Karpas-422 (cell line): ENCODE measurements around the gene TMOD3. TPM values are rescaled to one million over a fixed set of nuclear protein-coding genes. Genes with fewer than 3 reads are reported as not detected.

ENCODE experiments used
- DNase-seq: peaks from one replicate; pipeline ENCODE4 v3.0.0-alpha.2; 2015
- H2AFZ ChIP-seq: fragments of 200-600 bp; sonication (generic); 2 replicates; pipeline ENCODE4 v1.6.1; 2014; ENCODE audit warnings: antibody characterized with exemption, low read length, mixed read lengths
- H3K27ac ChIP-seq: fragments of 200-600 bp; sonication (generic); 2 replicates; pipeline ENCODE4 v1.5.1; 2014; ENCODE audit warnings: mild to moderate bottlenecking, low read length, moderate library complexity
- H3K27me3 ChIP-seq: fragments of 200-600 bp; sonication (generic); 2 replicates; pipeline ENCODE4 v1.6.1; 2014; ENCODE audit warnings: low read length, mixed read lengths
- H3K36me3 ChIP-seq: fragments of 200-600 bp; sonication (generic); 2 replicates; pipeline ENCODE4 v1.6.1; 2014; ENCODE audit warnings: low read length, mixed read lengths; ENCODE audit not compliant: insufficient read depth
- H3K4me1 ChIP-seq: fragments of 200-600 bp; sonication (generic); 2 replicates; pipeline ENCODE4 v1.6.1; 2014; ENCODE audit warnings: mild to moderate bottlenecking, low read length, mixed read lengths
- H3K4me2 ChIP-seq: fragments of 200-600 bp; sonication (generic); 2 replicates; pipeline ENCODE4 v1.6.1; 2014; ENCODE audit warnings: low read length, low read depth, mild to moderate bottlenecking; ENCODE audit not compliant: poor library complexity, severe bottlenecking
- H3K4me3 ChIP-seq: fragments of 200-600 bp; sonication (generic); 2 replicates; pipeline ENCODE4 v1.5.1; 2014; ENCODE audit warnings: mild to moderate bottlenecking, antibody characterized with exemption, low read length, mixed read lengths
- H3K79me2 ChIP-seq: fragments of 200-600 bp; sonication (generic); 2 replicates; pipeline ENCODE4 v1.6.1; 2014; ENCODE audit warnings: mild to moderate bottlenecking, low read length, mixed read lengths
- H3K9ac ChIP-seq: fragments of 200-600 bp; sonication (generic); 2 replicates; pipeline ENCODE4 v1.6.0; 2014; ENCODE audit warnings: low read length
- H3K9me2 ChIP-seq: fragments of 200-600 bp; sonication (generic), shearing (Covaris generic); replicated peaks from 2 replicates; pipeline ENCODE4 v1.6.0; 2014; ENCODE audit warnings: mild to moderate bottlenecking, low read length, moderate library complexity; ENCODE audit not compliant: insufficient read depth
- H3K9me3 ChIP-seq: fragments of 300-700, 200-600 bp; sonication (generic); 2 replicates; pipeline ENCODE4 v1.6.1; 2014; ENCODE audit warnings: low read length, mixed read lengths
- H4K20me1 ChIP-seq: fragments of 200-600 bp; sonication (generic); 2 replicates; pipeline ENCODE4 v1.6.1; 2014; ENCODE audit warnings: mild to moderate bottlenecking, antibody characterized with exemption, low read length, low read depth; ENCODE audit not compliant: insufficient read depth
- total RNA-seq: library from RNA; depleted of rRNA; stranded (reverse); fragments of >200 nt; shearing (Covaris generic); gene quantifications from 2 replicates; pipeline ENCODE4 v1.2.3, GENCODE V29; 2014; ENCODE audit warnings: low replicate concordance

The TMOD3 gene
- total RNA-seq, 1 experiment from 2014 or later, result 13.7 TPM

- peak; percentile 51 for DNase-seq
- Histone ChIP-seq H3K9me2 (no peaks in the 10 kb centered on the region), H2AFZ (no peak overlapping the region), H3K27me3 (no peaks in the 10 kb centered on the region), H3K9ac (no peak overlapping the region), H3K36me3 (no peaks in the 10 kb centered on the region), H3K4me1 (peaks cover 16% of the 10 kb centered on the region), H3K27ac (no peak overlapping the region), H3K4me2 (peak overlapping the region; percentile 2), H3K9me3 (no peaks in the 10 kb centered on the region), H4K20me1 (peaks cover 39% of the 10 kb centered on the region), H3K79me2 (no peaks in the 10 kb centered on the region), H3K4me3 (no peak overlapping the region)
These were observed 8.4 kb downstream of the TMOD3 start for GRCh38 chr15:51837792-51838251.

GRCh38 chr15:51838270-51838669 lies 8.8 kb downstream of the TMOD3 start:
- Histone ChIP-seq H3K9ac (no peak overlapping the region), H2AFZ (no peak overlapping the region), H3K4me1 (peaks cover 21% of the 10 kb centered on the region)

GRCh38 chr15:51840692-51841091 lies 11.2 kb downstream of the TMOD3 start:
- no peak overlapping the region for H3K4me3 ChIP-seq
- no peaks in the 10 kb centered on the region for H3K9me3 ChIP-seq
- H3K79me2 ChIP-seq, result no peaks in the 10 kb centered on the region
- H3K4me2 ChIP-seq, result no peak overlapping the region
- no peaks in the 10 kb centered on the region for H3K27me3 ChIP-seq
- peaks cover 46% of the 10 kb centered on the region for H4K20me1 ChIP-seq
- H3K27ac ChIP-seq, result no peak overlapping the region
- no peak overlapping the region for H2AFZ ChIP-seq
- H3K9me2 ChIP-seq, result no peaks in the 10 kb centered on the region
- H3K4me1 ChIP-seq, result peaks cover 23% of the 10 kb centered on the region
- H3K36me3 ChIP-seq, result no peaks in the 10 kb centered on the region
- DNase-seq, result no peak
- no peak overlapping the region for H3K9ac ChIP-seq

More at GRCh38 chr15:51838270-51838669, 8.8 kb downstream of the TMOD3 start:
- peak overlapping the region; percentile 2 for H3K4me2 ChIP-seq
- peaks cover 43% of the 10 kb centered on the region for H4K20me1 ChIP-seq
- no peaks in the 10 kb centered on the region for H3K9me2 ChIP-seq
- no peaks in the 10 kb centered on the region for H3K9me3 ChIP-seq
- H3K27me3 ChIP-seq, result no peaks in the 10 kb centered on the region
- no peak overlapping the region for H3K27ac ChIP-seq
- H3K79me2 ChIP-seq, result no peaks in the 10 kb centered on the region
- no peak for DNase-seq
- H3K4me3 ChIP-seq, result no peak overlapping the region
- H3K36me3 ChIP-seq, result no peaks in the 10 kb centered on the region

GRCh38 chr15:51841406-51842040 lies 12.1 kb downstream of the TMOD3 start:
- H3K27ac ChIP-seq, result no peak overlapping the region
- no peaks in the 10 kb centered on the region for H3K27me3 ChIP-seq
- no peaks in the 10 kb centered on the region for H3K9me2 ChIP-seq
- no peaks in the 10 kb centered on the region for H3K36me3 ChIP-seq
- H3K79me2 ChIP-seq, result no peaks in the 10 kb centered on the region
- no peak overlapping the region for H2AFZ ChIP-seq
- H3K9ac ChIP-seq, result no peak overlapping the region
- peaks cover 23% of the 10 kb centered on the region for H3K4me1 ChIP-seq
- H3K4me3 ChIP-seq, result no peak overlapping the region
- H3K9me3 ChIP-seq, result no peaks in the 10 kb centered on the region
- no peak for DNase-seq
- peaks cover 43% of the 10 kb centered on the region for H4K20me1 ChIP-seq
- no peak overlapping the region for H3K4me2 ChIP-seq

GRCh38 chr15:51842265-51842664 lies 12.8 kb downstream of the TMOD3 start:
- H2AFZ ChIP-seq, result no peak overlapping the region
- H4K20me1 ChIP-seq, result peaks cover 47% of the 10 kb centered on the region
- H3K9me2 ChIP-seq, result no peaks in the 10 kb centered on the region
- no peaks in the 10 kb centered on the region for H3K9me3 ChIP-seq
- H3K4me2 ChIP-seq, result no peak overlapping the region
- H3K36me3 ChIP-seq, result no peaks in the 10 kb centered on the region
- peaks cover 21% of the 10 kb centered on the region for H3K4me1 ChIP-seq
- H3K27ac ChIP-seq, result no peak overlapping the region
- H3K27me3 ChIP-seq, result no peaks in the 10 kb centered on the region
- H3K4me3 ChIP-seq, result no peak overlapping the region
- no peak for DNase-seq
- H3K79me2 ChIP-seq, result no peaks in the 10 kb centered on the region
- no peak overlapping the region for H3K9ac ChIP-seq

- Histone ChIP-seq H3K4me3 (no peak overlapping the region), H3K9me3 (no peaks in the 10 kb centered on the region), H3K4me1 (peaks cover 12% of the 10 kb centered on the region), H3K9me2 (no peaks in the 10 kb centered on the region), H3K36me3 (no peaks in the 10 kb centered on the region), H4K20me1 (peaks cover 43% of the 10 kb centered on the region), H2AFZ (no peak overlapping the region), H3K4me2 (no peak overlapping the region), H3K27ac (no peak overlapping the region), H3K9ac (no peak overlapping the region), H3K27me3 (no peaks in the 10 kb centered on the region), H3K79me2 (no peaks in the 10 kb centered on the region)
- DNase-seq, result peak; percentile 46
These were observed 13.6 kb downstream of the TMOD3 start for GRCh38 chr15:51842852-51843737.

GRCh38 chr15:51844747-51845426 lies 15.4 kb downstream of the TMOD3 start:
- Histone ChIP-seq H3K4me3 (no peak overlapping the region), H3K4me1 (peaks cover 12% of the 10 kb centered on the region), H3K27me3 (no peaks in the 10 kb centered on the region), H3K36me3 (no peaks in the 10 kb centered on the region), H3K27ac (no peak overlapping the region), H3K9me2 (no peaks in the 10 kb centered on the region), H3K4me2 (no peak overlapping the region), H2AFZ (no peak overlapping the region), H3K9ac (no peak overlapping the region), H4K20me1 (peaks cover 48% of the 10 kb centered on the region), H3K9me3 (no peaks in the 10 kb centered on the region), H3K79me2 (no peaks in the 10 kb centered on the region)
- no peak for DNase-seq

- Histone ChIP-seq H4K20me1 (peaks cover 45% of the 10 kb centered on the region), H3K4me1 (peaks cover 12% of the 10 kb centered on the region), H3K4me2 (no peak overlapping the region), H3K9me2 (no peaks in the 10 kb centered on the region), H3K36me3 (no peaks in the 10 kb centered on the region), H3K27ac (no peak overlapping the region), H3K9me3 (no peaks in the 10 kb centered on the region), H2AFZ (no peak overlapping the region), H3K4me3 (no peak overlapping the region), H3K9ac (no peak overlapping the region), H3K79me2 (no peaks in the 10 kb centered on the region), H3K27me3 (no peaks in the 10 kb centered on the region)
- no peak for DNase-seq
These were observed 16.6 kb downstream of the TMOD3 start for GRCh38 chr15:51846066-51846462.
